PC-9 (cell line): Measurements from ENCODE around the gene HHAT.

Source experiments
- CTCF ChIP-seq: fragments of 200-600 bp; sonication (generic); conservative IDR thresholded peaks from 2 replicates; pipeline ENCODE4 v1.6.1; 2017; ENCODE audit warnings: mixed run types, antibody characterized with exemption, mild to moderate bottlenecking, moderate library complexity
- EZH2 ChIP-seq: fragments of 200-600 bp; sonication (generic); IDR thresholded peaks from 2 replicates; pipeline ENCODE4 v1.8.0; 2017; ENCODE audit warnings: antibody characterized with exemption, low read depth

DNA sequence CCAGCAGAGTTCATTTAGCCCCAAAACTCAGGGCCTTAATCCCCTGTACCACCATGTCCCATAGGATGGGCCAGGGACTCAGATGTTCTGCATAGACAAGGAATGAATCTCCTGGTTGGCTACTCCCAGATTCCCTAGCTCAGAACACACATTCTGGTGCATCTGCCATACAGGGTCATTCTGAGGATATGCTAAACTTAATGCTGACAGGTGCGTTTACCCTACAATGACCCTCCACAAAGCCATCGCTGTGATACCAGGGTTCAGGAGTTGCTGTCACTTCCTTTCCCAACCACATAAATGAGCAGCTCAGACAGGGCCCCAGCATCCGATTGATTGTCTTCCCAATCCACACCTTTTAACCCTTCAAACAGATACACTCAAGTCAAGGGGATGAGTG lies 32.0 kb upstream of the HHAT start:
- TF ChIP-seq CTCF (no peak), EZH2 (no peak)
